NCI-H2171 treated with DMSO at 0.1 percent for 48 hours (cell line): ENCODE results near the gene MED17.
"Not testable (repeated sequence)": the region's sequence is repeated elsewhere in the genome, so short reads cannot be mapped to it uniquely, and the experiment has no call there.

Source experiments
- DNase-seq: peaks from one replicate; lab custom pipeline; 2025; lab: John Stamatoyannopoulos, UW

The MED17 gene, protein sequence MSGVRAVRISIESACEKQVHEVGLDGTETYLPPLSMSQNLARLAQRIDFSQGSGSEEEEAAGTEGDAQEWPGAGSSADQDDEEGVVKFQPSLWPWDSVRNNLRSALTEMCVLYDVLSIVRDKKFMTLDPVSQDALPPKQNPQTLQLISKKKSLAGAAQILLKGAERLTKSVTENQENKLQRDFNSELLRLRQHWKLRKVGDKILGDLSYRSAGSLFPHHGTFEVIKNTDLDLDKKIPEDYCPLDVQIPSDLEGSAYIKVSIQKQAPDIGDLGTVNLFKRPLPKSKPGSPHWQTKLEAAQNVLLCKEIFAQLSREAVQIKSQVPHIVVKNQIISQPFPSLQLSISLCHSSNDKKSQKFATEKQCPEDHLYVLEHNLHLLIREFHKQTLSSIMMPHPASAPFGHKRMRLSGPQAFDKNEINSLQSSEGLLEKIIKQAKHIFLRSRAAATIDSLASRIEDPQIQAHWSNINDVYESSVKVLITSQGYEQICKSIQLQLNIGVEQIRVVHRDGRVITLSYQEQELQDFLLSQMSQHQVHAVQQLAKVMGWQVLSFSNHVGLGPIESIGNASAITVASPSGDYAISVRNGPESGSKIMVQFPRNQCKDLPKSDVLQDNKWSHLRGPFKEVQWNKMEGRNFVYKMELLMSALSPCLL

DNA sequence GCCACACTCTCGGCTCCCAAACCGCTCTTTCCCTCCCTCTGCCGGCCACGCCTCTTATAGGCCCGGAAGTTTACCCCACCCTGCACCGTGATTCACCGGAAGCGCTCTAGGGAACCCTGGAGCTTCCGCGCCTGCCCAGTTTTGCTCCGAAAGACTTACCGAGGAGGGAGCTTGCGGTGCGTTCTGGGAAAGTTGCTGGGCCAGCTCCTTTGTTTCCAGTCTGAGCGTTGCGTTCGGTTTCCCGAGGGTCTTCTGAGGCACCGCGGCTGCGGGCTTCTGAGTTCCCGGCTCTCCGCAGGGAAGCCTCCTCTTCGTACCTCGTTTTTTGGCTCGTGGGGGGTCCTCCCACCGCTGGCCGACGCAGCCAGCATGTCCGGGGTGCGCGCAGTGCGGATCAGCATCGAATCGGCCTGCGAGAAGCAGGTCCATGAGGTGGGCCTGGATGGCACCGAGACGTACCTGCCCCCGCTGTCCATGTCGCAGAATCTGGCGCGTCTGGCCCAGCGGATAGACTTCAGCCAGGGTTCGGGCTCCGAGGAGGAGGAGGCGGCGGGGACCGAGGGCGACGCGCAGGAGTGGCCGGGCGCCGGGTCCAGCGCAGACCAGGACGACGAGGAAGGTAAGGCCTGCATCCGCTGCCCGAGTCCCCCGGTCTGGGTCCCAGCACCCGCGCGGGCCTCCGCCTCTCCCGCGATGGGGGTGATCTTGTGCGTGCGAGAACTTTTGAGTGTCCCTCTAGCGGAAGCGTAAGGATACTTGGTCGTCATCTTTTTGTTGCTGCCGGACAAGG lies at the start of gene MED17:
Gene MED17, plus strand, starts transcription at position 138 of the 790 bp plus-strand sequence. Its CDS starts 232 bp downstream, at position 370.
- peak; percentile 90 for DNase-seq

DNA sequence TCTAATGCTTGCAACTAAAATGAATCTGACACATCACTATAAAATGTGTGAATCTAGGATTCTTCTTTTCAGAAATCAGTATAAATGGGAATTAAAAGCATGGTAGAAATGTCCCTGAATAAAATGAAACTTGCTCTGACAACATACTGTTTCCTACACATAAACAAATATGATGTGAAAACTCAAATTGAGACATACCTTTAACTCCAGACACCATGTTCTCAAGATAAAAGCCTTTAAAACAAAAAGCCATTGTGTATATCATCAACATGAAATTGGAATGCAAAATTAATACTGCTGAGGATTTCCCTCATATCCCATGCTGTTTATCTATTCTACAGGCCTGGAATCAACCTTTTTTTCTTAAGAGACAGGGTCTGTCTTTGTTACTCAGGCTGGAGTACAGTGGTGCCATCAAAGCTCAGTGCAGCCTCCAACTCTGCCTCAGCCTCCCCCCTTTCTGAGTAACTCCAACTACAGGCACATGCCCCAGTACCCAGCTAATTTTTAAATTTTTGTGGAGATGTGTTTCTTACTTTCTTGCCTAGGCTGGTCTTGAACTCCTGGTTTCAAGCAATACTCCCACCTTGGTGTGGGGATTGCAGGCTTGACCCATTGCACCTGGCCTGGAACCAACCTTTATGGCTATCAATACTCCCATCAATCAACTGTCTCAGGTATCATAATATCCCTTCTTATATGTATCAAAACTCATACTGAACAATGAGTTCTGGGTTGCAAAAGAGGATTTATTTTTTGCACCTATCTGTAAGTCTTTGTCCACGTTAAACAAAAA lies 49.5 kb upstream of the MED17 start:
- DNase-seq, result no peak

DNA sequence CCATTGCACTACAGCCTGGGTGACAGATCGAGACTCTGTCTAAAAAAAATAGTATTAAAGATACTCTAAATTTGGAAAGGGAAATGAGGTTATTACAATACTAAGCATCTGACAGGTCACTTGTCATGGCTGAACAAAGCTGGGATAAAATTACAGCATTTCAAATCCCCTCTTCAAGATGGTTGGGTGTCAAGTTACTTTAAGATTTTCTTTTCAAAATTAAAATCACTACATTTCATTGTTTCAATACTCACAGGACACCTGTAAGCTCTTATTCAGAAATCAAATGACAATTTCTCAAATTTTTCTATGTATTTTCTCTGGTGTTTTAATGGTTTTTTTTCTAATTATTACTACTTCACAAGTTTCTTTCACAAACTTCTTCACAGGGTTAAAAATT lies 48.5 kb upstream of the MED17 start:
- no peak for DNase-seq

DNA sequence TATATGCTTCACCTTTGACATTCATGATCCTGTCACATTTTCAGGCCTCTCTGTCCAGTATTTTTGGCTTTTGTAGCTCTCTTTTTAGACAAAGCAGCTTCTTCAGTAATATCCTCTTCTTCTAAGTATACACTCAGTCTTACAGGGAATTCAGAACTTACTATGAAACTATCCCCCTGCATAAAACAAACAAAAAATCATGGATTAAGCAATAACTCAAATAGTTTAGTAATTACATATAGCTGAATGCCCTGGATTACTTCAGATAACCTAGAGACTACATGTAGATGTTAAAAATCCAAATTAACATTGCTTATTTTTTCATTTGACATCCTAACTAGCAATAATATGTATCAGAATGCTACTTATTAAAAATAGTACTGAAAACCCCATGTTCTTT lies 48.0 kb upstream of the MED17 start:
- DNase-seq, result no peak

DNA sequence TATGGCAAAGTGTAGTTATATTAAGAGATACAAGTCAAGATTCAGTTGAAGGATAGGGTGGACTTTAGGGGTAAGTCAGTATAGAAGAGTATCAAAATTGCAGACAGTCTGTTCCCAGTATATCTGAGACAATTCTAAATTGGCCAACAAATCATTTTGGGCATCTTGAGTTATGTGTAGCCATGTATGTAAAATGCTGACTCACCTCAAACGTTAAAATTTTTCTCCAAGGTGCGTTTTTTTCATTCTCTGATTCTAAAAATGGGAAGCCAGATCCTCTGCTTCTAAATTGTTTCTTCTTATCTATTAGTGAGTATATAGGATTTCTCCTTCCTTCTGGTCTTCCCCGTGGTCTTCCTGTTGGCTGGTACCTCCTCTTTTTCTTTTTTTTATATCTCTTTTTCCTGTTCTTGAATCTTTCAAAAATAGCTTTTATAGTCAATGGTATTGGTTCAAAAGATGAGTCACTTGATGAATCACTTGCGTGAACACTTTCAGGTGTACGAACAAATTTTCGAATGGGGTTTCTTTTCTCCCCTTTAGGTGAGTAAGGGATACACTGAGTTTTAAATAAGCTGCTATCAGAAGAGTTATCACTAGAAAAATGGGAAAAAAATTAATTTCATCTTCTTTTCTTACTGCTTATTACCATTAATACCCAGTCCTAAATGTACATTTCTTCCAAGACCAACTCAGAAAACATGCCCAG lies 46.0 kb upstream of the MED17 start:
- no peak for DNase-seq

DNA sequence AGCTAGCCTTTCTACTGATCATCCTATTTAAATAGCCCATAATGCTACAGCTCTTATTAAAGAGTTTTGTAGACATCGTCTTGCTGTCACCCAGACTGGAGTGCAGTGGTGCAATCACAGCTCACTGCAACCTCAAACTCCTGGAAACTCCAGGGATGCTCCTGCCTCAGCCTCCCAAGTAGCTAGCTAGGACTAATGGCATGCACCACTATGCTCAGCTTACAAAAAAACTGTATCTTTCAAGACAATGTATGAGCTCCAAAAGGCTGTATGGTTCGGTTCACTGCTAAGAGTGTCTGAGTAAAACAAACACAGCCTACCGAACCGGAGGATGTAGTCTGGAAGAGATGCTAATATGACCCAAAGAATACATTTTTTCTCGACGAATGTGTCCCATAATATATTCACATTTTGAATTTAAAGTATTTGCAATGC lies 45.4 kb upstream of the MED17 start:
- no peak for DNase-seq

DNA sequence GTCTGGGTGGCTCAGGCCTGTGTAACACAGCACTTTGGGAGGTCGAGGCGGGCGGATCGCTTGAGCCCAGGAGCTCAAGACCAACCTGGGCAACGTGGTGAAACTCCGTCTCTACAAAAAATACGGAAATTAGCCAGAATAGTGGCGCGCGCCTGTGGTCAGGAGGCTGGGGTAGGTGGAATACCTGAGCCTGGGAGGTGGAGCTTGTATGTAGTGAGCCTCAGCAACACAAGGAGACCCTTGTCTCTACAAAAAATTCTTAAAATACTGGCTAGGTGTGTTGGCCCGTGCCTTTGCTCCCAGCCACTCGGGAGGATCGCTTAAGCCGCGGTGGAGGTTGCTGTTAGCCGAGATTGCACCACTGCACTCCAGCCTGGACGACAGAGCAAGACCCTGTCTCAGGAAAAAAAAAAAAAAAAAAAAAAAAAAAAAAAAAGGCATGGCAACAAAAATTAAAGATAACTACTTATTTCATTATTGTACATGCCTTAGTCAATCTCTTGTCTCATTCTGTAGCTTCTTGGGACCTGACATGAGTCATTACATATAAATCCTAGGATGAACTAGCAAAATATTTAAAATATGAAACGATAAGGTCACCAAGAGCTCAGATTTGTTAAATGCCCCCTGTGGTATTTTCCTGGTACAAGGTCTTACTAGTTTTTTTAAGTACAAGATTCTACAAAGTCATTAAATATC lies 43.9 kb upstream of the MED17 start:
- DNase-seq, result no peak

DNA sequence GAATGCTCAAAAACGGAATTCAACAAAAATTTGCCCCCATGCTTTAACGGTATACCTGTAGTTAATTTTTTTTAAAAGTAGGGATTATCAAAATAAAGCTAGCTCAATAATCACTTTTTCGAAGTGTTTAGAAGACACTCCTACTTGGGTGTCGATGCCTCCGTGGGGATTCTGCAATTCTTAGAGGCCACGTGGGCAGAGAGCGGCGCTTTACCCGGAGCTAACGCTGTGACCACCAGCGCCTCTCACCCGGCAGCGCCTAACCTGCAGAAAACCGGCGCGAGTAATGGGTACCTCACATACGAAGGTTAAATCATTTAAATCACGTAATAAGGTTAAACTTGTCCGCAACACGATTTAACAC lies 43.4 kb upstream of the MED17 start:
- peak; percentile 58 for DNase-seq

DNA sequence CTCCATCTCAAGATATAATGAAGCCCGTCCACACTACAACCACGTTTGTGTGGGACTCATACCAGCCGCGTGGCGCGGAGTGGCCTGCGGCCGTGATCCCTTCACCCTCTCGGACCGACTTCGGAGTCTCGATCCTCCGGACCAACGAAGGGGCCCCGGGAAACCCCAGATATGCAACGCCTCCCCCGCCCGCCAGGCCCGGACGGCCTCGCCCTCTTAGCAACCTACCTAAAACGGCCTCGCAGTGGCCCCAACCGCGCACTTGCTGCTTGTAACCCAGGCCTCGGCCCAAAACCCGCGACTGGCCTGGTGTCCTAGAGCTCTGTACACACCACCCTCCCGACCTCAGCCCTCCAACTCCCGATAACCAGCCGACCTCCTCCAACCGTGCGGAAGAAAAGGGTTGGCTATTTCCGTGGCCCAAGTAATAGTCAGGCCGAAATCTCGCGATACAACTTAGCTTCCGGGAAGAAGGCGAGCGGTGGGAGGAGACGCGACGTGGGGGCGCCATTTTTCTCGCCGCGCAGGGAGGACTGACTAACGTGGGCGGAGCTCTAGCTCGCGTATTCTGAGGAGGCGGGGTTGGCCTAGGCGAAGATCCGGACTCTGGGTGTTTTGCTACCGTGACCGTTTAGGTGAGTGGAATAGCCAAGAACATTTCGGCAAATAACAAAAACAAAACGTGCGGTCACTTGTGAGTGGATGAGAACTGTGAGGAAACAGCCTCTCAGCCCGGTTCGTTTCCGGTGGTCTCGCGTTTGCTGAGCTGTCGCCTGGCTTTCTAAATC lies 42.8 kb upstream of the MED17 start, which contains the start of the genes C11orf54 and TAF1D:
Gene C11orf54, plus strand, starts transcription at position 579 of the 788 bp plus-strand sequence. CDS start 5,722 bp downstream, outside the sequence.
Gene TAF1D, minus strand, starts transcription at position 402 of the 788 bp plus-strand sequence. CDS start 2,191 bp downstream, outside the sequence.
- peak; percentile 97 for DNase-seq

DNA sequence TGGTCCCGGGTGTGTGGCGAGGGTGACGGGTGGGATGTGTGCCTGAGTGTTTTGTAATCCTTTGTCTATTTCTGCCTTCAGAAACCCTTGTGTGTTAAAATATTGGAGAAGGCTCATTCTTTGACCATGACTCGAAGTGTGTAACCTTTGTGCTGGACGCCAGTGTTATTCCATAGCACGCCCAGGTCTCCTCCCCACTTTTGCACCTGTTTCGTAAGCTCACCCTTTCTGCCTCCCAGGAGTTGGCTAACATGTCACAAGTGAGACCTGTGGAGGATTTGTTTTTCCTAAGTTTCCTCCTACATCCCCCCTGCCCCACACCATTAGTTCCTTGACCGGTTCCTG lies 42.2 kb upstream of the MED17 start:
- DNase-seq, result peak; percentile 71

DNA sequence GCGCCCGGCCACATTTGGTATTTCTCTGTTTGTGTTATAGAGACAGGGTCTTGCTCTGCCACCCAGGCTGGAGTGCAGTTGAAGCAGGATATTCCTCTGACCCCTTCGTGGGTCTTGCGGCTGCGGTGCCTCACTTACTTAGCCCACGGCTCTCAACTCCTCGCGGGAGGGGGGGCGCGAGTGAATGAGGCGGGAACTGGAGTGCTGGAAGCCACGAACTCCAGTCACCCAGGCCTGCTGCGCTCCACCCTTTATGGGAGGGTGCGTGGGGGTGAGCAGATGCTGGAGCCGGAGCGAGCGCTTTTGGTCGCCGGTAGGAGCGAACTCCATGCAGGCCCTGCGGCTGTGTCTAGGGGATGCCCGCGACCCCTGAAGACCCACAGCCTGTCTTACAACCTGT lies 40.8 kb upstream of the MED17 start:
- DNase-seq, result no peak

DNA sequence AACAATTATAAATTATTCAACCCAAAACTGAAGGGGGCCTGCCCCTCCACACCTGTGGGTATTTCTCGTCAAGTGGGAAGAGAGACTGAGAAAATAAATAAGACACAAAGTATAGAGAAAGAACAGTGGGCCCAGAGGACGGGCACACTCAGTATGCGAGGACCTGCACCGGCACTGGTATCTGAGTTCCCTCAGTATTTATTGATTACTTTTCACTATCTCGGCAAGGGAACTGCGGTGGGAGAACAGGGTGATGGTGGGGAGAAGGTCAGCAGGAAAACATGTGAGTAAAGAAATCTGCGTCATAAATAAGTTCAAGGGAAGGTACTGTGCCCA lies 39.4 kb upstream of the MED17 start:
- DNase-seq, result no peak

DNA sequence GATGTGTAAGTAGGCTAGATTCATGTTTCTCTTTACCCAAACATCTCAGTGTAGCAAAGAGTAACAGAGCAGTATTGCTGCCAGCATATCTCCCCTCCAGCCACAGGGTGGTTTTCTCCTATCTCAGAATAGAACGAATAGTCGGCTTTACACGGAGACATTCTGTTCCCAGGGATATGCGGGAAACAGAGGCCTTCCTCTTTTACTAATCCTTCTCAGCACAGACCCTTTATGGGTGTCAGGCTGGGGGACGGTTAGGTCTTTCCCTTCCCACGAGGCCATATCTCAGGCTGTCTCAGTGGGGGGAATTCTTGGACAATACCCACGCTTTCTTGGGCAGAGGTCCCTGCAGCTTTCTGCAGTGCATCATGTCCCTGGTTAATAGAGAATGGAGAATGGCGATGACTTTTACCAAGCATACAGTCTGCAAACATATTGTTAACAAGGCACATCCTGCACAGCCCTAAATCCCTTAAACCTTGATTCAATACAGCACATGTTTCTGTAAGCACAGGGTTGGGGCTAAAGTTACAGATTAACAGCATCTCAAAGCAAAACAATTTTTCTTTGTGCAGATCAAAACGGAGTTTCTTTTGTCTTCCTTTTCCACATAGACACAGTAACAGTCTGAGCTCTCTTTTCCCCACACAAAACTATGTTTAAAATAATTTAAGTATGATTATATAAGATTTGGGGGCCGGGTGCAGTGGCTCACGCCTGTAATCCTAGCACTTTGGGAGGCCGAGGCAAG lies 38.9 kb upstream of the MED17 start:
- not testable (repeated sequence) for DNase-seq

DNA sequence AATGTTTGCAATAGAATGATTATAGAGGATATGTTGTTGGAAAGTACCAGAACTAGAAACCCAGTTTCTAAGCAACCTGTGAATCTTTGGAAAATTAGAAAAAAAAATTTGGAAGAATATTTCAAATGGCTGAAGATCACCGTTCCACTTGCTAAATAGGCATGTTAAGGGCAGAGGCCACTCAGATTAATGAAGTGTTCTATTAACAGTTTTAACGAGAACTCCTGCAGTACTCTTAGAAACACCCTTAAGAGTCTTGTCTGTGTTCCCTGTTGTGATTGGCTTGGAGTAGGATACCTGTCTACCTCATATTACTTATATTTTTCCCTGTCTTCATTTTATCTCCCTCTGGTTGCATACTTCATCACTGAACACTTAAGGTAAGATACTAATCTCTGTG lies 38.0 kb upstream of the MED17 start:
- no peak for DNase-seq

DNA sequence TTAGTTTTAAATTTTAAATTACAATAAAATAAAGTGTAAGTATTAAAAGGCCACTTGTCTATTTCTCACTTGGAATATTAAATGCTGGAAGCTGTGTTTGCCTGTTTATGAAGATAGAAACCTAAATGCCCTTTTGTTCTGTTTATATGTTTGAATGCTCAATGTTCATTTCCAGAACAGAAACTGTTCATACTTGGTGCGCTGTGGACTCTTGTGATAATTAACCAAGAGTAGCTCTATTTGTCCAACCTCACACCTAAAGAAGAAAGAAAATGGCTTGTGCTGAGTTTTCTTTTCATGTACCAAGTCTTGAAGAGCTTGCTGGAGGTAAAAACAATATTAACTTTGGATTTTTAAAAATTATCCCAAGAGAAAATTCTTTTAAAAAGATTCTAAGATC lies 37.0 kb upstream of the MED17 start:
- DNase-seq, result no peak

DNA sequence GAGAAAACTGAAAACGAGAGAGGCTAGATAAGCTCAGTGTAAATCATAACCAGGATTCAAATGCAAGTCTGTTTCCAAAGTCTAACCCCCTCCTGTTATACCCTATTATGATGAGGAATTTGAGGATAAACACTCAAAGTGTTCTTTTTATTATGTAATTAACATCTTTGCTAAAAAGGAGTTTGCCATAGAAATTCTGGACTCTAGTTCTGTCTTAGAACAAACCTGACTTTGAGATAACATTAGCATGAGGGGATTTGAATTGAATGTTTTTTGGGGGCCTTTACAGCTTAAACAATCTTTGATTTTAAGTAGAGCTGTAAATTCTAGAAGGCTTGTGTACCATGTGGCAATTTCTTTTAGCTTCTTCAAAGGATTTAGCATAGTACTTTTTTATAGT lies 33.1 kb upstream of the MED17 start:
- DNase-seq, result no peak

DNA sequence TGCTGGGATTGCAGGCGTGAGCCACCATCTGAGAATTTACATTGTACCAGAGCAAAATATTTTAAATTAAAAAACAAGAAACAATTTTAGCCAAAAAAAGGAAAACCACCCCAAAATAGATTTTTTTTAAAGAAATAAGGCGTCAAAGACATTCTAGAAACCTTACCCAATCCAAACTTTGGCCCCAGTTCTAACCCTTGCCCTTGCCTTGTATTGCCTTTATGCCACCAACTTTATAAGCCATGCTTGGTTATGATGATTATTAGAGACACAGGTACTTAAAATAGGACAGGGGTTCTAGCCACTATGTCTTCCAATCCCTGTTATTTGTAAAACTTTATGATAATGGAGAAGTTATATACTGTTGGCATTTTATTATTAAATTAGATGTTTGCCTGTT lies 30.8 kb upstream of the MED17 start:
- DNase-seq, result no peak

DNA sequence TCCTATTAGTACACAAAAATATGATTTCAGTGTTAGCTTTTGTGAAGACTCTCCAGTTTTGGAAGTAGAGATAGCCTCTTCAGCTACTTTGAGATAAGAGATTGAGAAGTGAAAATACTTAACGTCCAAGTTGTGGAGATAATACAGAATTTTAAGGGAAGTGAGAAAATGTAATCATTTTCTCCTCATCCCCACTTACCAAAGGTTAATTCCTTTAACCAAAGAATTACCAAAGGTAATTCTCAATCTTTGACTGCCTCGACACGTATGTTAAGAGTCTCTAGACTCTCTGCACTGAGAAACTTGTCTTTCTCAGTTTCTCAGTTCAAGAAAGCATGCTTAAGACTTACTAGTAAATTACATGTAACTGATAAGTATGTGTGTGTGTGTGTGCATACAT lies 27.3 kb upstream of the MED17 start:
- DNase-seq, result no peak

DNA sequence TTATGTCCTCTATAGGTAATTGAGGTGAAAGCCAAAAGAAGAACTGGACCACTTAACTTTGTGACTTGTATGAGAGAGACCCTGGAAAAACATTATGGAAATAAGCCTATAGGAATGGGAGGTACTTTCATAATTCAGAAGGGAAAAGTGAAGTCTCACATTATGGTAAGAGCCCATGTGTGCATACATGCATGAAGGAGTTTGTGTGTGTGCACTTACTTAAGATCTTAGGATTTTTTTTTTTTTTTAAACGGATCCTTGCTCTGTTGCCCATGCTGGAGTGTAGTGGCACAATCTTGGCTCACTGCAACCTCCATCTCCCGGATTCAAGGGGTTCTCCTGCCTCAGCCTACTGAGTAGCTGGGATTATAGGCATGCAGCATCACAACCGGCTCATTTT lies 26.8 kb upstream of the MED17 start:
- no peak for DNase-seq
